GM12864 (cell line): ENCODE measurements around the gene VRK2.

Source experiments
- DNase-seq: peaks from one replicate; pipeline ENCODE4 v3.0.0-alpha.2; 2011; ENCODE audit warnings: low read depth
- H3K4me3 ChIP-seq: 2 replicates; pipeline ENCODE4 v1.5.1; 2011; ENCODE audit warnings: mild to moderate bottlenecking, low read depth, low read length, control low read depth
- TF ChIP-seq, protein P1 (sequence below): IDR thresholded peaks from 2 replicates; pipeline ENCODE4 v1.5.1; 2011; ENCODE audit warnings: low read depth, mild to moderate bottlenecking, moderate library complexity, low read length, control low read depth, inconsistent platforms; ENCODE audit errors: missing control alignments

VRK2 gene

DNA sequence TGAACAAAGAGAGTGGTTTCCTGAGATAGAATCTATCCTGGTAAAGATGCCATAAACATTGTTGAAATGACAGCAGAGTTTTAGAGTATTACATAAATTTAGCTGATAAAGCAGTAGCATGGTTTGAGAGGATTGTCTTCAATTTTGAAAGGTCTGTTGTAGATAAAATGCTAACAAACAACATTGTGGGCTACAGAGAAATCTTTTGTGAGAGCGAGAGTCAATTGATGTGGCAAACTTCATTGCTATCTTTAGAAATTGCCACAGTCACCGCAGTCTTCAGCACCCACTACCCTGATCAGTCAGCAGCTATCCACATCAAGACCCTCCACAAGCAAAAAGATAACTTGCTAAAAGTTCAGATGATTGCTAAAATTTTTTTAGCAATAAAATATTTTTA, 17.5 kb downstream of the VRK2 start:
- TF ChIP-seq, protein P1, sequence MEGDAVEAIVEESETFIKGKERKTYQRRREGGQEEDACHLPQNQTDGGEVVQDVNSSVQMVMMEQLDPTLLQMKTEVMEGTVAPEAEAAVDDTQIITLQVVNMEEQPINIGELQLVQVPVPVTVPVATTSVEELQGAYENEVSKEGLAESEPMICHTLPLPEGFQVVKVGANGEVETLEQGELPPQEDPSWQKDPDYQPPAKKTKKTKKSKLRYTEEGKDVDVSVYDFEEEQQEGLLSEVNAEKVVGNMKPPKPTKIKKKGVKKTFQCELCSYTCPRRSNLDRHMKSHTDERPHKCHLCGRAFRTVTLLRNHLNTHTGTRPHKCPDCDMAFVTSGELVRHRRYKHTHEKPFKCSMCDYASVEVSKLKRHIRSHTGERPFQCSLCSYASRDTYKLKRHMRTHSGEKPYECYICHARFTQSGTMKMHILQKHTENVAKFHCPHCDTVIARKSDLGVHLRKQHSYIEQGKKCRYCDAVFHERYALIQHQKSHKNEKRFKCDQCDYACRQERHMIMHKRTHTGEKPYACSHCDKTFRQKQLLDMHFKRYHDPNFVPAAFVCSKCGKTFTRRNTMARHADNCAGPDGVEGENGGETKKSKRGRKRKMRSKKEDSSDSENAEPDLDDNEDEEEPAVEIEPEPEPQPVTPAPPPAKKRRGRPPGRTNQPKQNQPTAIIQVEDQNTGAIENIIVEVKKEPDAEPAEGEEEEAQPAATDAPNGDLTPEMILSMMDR, result no peak
- DNase-seq, result no peak
- no peak overlapping the region for H3K4me3 ChIP-seq

DNA sequence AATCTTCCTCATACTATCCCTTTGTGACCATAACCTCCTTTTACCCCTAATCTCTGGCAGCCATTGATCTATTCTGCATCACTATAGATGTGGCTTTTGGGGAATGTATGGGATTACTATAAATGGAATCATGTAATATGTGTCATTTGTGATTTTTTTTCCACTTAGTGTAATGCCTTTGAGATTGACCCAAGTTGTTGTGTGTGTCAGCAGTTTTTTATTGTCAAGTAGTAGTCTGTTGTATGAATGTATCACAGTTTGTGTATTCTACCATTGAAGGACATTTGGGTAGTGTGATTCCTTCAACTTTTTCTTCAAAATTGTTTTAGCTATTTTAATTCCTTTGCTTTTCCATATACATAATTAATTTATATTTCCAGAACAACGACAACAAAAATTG, 18.6 kb downstream of the VRK2 start:
- H3K4me3 ChIP-seq, result no peak overlapping the region
- DNase-seq, result no peak
- TF ChIP-seq, protein P1, result no peak

DNA sequence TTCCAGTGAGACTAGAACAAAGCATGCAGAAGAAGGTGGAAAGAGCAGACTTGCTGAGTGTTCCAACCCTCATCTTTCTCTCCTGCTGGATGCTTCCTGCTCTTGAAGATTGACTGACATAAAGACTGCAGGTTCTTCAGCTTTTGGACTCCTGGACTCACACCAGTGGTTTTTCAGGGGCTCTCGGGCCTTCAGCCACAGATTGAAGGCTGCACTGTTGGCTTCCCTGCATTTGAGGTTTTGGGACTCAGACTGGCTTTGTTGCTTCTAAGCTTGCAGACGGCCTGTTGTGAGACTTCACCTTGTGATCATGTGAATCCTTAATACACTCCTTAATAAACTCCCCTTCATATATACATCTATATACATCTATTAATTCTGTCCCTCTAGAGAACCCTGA, 20.4 kb downstream of the VRK2 start:
- TF ChIP-seq, protein P1, result no peak
- no peak overlapping the region for H3K4me3 ChIP-seq
- no peak for DNase-seq

DNA sequence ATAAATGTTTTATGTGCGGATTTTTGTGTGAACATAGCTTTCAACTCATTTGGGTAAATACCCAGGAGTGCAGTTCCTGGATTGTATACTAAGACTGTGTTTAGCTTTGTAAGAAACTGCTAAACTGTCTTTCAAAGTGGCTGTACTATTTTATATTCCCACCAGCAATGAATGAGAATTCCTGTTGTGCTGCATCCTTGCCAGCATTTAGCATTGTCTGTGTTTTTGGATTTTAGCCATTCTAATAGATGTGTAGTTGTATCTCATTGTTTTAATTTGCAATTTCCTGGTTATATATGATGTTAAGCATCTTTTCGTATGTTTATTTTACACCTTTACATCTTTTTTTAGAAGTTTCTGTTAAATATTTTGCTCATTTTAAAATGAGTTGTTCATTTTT, 24.2 kb downstream of the VRK2 start:
- H3K4me3 ChIP-seq, result no peak overlapping the region
- no peak for DNase-seq
- TF ChIP-seq, protein P1, result no peak

DNA sequence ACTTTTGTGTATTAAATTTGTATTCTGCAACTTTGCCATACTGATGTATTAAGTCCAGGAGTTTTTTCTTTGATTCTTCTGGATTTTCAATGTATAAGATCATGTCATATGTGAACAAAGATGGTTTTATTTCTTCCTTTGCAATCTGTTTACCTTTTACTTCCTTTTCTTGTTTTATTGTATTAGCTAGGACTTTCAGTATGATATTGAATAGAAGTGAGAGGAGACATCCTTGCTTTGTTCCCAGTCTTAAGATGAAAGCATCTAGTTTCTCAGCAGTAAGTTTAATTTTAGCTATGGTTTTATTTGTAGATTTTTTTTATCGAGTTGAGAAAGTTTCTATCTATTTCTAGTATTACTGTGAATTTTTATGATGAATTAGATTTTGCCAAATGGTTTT, 25.5 kb downstream of the VRK2 start:
- DNase-seq, result no peak
- TF ChIP-seq, protein P1, result no peak

DNA sequence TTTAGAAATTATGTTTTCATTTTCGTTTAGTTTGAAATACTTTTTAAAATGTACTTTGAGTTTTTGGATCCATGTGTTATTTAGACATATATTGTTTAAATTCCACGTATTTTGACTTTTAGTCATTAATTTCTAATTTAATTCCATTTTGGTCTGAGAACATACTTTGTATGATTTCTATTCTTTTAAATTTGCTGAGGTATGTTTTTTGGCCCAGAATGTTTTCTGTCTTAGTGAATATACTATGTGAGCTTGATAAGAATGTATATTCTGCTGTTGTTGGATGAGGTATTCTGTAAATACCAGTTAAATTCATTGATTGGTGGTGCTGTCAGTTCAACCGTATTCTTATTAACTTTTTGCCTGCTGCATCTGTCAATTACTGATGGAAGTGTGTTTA, 26.4 kb downstream of the VRK2 start:
- DNase-seq, result no peak
- TF ChIP-seq, protein P1, result no peak
- no peak overlapping the region for H3K4me3 ChIP-seq

More for the DNA sequence above, 25.5 kb downstream of the VRK2 start:
- no peak overlapping the region for H3K4me3 ChIP-seq

DNA sequence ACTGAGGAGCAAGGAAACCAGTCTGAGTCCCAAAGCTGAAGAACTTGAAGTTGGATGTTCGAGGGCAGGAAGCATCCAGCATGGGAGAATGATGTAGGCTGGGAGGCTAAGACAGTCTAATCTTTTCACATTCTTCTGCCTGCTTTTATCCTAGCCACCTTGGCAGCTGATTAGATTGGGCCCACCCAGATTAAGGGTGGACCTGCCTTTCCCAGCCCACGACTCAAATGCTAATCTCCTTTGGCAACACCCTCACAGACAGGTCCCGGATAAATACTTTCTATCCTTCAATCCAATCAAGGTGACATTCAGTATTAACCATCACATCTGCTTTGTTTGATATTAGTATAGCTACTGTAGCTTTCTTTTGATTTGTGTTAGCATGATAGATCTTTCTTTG, 27.1 kb downstream of the VRK2 start:
- TF ChIP-seq, protein P1, result no peak
- DNase-seq, result no peak
- no peak overlapping the region for H3K4me3 ChIP-seq
